Measurements from ENCODE around the gene GMCL2.

GRCh38 chr5:178213003-178213461, 25.9 kb upstream of the GMCL2 start:
- no peak for TF ChIP-seq CTCF (IDR thresholded peaks at IDR 0.05)
- TF ChIP-seq POLR2AphosphoS5 (IDR thresholded peaks at IDR 0.05), result no peak
- no peak for TF ChIP-seq POLR2A (IDR thresholded peaks at IDR 0.05; ENCODE audit: low read depth)
